Fibroblast of lung (primary cell): ENCODE measurements around the gene SYTL3. TPM values are rescaled to one million over a fixed set of nuclear protein-coding genes. Genes with fewer than 3 reads are reported as not detected.

Experiments used
- DNase-seq, 2 donors: peaks; one replicate each; pipeline versions ENCODE4 v3.0.0 to v3.0.0-alpha.2; 2010; ENCODE audit warnings: low read depth in 2 of 2
- H2AFZ ChIP-seq: 2 replicates; pipeline ENCODE4 v1.5.1; 2012; ENCODE audit warnings: low read length, control low read depth, inconsistent platforms
- H3K27ac ChIP-seq: 2 replicates; pipeline ENCODE4 v1.5.1; 2011; ENCODE audit warnings: low read length, control low read depth; ENCODE audit not compliant: insufficient read depth
- H3K27me3 ChIP-seq: 2 replicates; pipeline ENCODE4 v1.5.1; 2011; ENCODE audit warnings: mild to moderate bottlenecking, low read length; ENCODE audit not compliant: control insufficient read depth, insufficient read depth
- H3K36me3 ChIP-seq: 2 replicates; pipeline ENCODE4 v1.5.1; 2011; ENCODE audit warnings: low read length; ENCODE audit not compliant: control insufficient read depth, insufficient read depth
- H3K4me1 ChIP-seq: 2 replicates; pipeline ENCODE4 v1.5.1; 2011; ENCODE audit warnings: low read length; ENCODE audit not compliant: control insufficient read depth, insufficient read depth; ENCODE audit errors: extremely low read depth
- H3K4me2 ChIP-seq: 2 replicates; pipeline ENCODE4 v1.5.1; 2011; ENCODE audit warnings: low read length, control low read depth; ENCODE audit not compliant: insufficient read depth; ENCODE audit errors: extremely low read depth
- H3K4me3 ChIP-seq, 4 experiments: fragments of 200-600 bp in 1 of 4; sonication (generic) in 1 of 4; replicated peaks in 1 of 4; 2 replicates each; pipeline ENCODE4 v1.5.1; 2011 to 2016; ENCODE audit warnings: low read length in 4 of 4, low read depth in 3 of 4, mild to moderate bottlenecking in 3 of 4, control low read depth in 2 of 4, inconsistent platforms in 1 of 4, mixed read lengths in 1 of 4; ENCODE audit not compliant: insufficient read depth in 1 of 4; ENCODE audit errors: control extremely low read depth in 1 of 4
- H3K79me2 ChIP-seq: 2 replicates; pipeline ENCODE4 v1.5.1; 2012; ENCODE audit warnings: mild to moderate bottlenecking, low read length, inconsistent platforms; ENCODE audit not compliant: control insufficient read depth, insufficient read depth
- H3K9ac ChIP-seq: 2 replicates; pipeline ENCODE4 v1.5.1; 2011; ENCODE audit warnings: mild to moderate bottlenecking, low read length, control low read depth; ENCODE audit not compliant: insufficient read depth
- H3K9me3 ChIP-seq: 2 replicates; pipeline ENCODE4 v1.5.1; 2012; ENCODE audit warnings: low read depth, low read length; ENCODE audit not compliant: control insufficient read depth, insufficient read depth
- H4K20me1 ChIP-seq: 2 replicates; pipeline ENCODE4 v1.5.1; 2011; ENCODE audit warnings: low read length; ENCODE audit not compliant: control insufficient read depth, insufficient read depth; ENCODE audit errors: extremely low read depth
- EZH2 ChIP-seq: IDR thresholded peaks from 2 replicates; pipeline ENCODE4 v1.5.1; 2012; ENCODE audit warnings: low read length, control low read depth, mild to moderate bottlenecking; ENCODE audit errors: missing control alignments
- polyA plus RNA-seq, 2 donors: library from polyadenylated mRNA; depleted of rRNA in 1 of 2; stranded (reverse) in 1 of 2; unstranded in 1 of 2; fragments of >200 nt; gene quantifications; 2 replicates each; pipeline ENCODE4 v1.2.1, GENCODE V29; 2011 to 2012; ENCODE audit warnings: missing spikeins in 1 of 2
- total RNA-seq: library from RNA; depleted of rRNA; stranded (reverse); fragments of >200 nt; gene quantifications from 2 replicates; pipeline ENCODE4 v1.2.1, GENCODE V29; 2014
- TF ChIP-seq, protein P1 (sequence below), 2 donors: IDR thresholded peaks in 1 of 2; conservative IDR thresholded peaks in 1 of 2; 1 replicate in 1 of 2; 2 replicates in 1 of 2; pipeline ENCODE4 v1.5.1; 2011 to 2012; ENCODE audit warnings: low read length in 2 of 2, control low read depth in 1 of 2, inconsistent platforms in 1 of 2, low read depth in 1 of 2, mild to moderate bottlenecking in 1 of 2

Gene SYTL3
- total and polyA plus RNA-seq, 2 donors (not counting 1 experiment from before 2014, with no cell fraction given), result 0.76 to 4.6 TPM

- H3K36me3 ChIP-seq, result peaks cover 6% of the 10 kb centered on the region
- no peak overlapping the region for H3K4me3 ChIP-seq
Observed at GRCh38 chr6:158813032-158813431, 163.2 kb downstream of the SYTL3 start.

More at GRCh38 chr6:158813032-158813431, 163.2 kb downstream of the SYTL3 start:
- TF ChIP-seq EZH2, result no peak
- TF ChIP-seq, protein P1, sequence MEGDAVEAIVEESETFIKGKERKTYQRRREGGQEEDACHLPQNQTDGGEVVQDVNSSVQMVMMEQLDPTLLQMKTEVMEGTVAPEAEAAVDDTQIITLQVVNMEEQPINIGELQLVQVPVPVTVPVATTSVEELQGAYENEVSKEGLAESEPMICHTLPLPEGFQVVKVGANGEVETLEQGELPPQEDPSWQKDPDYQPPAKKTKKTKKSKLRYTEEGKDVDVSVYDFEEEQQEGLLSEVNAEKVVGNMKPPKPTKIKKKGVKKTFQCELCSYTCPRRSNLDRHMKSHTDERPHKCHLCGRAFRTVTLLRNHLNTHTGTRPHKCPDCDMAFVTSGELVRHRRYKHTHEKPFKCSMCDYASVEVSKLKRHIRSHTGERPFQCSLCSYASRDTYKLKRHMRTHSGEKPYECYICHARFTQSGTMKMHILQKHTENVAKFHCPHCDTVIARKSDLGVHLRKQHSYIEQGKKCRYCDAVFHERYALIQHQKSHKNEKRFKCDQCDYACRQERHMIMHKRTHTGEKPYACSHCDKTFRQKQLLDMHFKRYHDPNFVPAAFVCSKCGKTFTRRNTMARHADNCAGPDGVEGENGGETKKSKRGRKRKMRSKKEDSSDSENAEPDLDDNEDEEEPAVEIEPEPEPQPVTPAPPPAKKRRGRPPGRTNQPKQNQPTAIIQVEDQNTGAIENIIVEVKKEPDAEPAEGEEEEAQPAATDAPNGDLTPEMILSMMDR (conservative IDR thresholded peaks at IDR 0.05 in 1 of 2, IDR thresholded peaks at IDR 0.05 in 1 of 2; ENCODE audit: low read depth in 1 of 2, low read length in 2 of 2), result no peak
- H4K20me1 ChIP-seq, result no peaks in the 10 kb centered on the region
- no peaks in the 10 kb centered on the region for H3K27me3 ChIP-seq
- no peak overlapping the region for H3K4me2 ChIP-seq
- H3K27ac ChIP-seq, result no peak overlapping the region
- no peak overlapping the region for H3K9ac ChIP-seq
- H3K9me3 ChIP-seq, result no peaks in the 10 kb centered on the region
- peaks cover 13% of the 10 kb centered on the region for H3K4me1 ChIP-seq
- DNase-seq, result no peak
- peaks cover 97% of the 10 kb centered on the region for H3K79me2 ChIP-seq
- H2AFZ ChIP-seq, result no peak overlapping the region

Other genes with a start within 250 kb of the SYTL3 start
- 36.0 and 37.2 TPM in 2 replicates for gene TMEM181, start 90.0 kb upstream of the SYTL3 start, total RNA-seq
- gene TMEM181, start 90.0 kb upstream of the SYTL3 start, polyA plus RNA-seq, result 27.4 and 35.6 TPM in 2 replicates
- 85.3 and 92.3 TPM in 2 replicates for gene DYNLT1, start 5.3 kb upstream of the SYTL3 start, total RNA-seq
- 280 and 296 TPM in 2 replicates for gene DYNLT1, start 5.3 kb upstream of the SYTL3 start, polyA plus RNA-seq
- 55.2 and 89.0 TPM in 2 replicates for gene EZR, start 169.3 kb downstream of the SYTL3 start, total RNA-seq
- gene EZR, start 169.3 kb downstream of the SYTL3 start, polyA plus RNA-seq, result 105 and 132 TPM in 2 replicates